SW480 (cell line): ENCODE data around the gene TNS1.
"Not testable (repeated sequence)": the region's sequence is repeated elsewhere in the genome, so short reads cannot be mapped to it uniquely, and the experiment has no call there.

Source experiments
- DNase-seq: peaks from one replicate; pipeline ENCODE4 v3.0.0-alpha.2; 2016; ENCODE audit warnings: low spot score

Gene TNS1

GRCh38 chr2:217795706-217796465, 206.9 kb downstream of the TNS1 start:
- no peak for DNase-seq

GRCh38 chr2:217795067-217795466, 207.7 kb downstream of the TNS1 start:
- no peak for DNase-seq

- no peak for DNase-seq
Observed at GRCh38 chr2:217794133-217794986, 208.4 kb downstream of the TNS1 start.

- DNase-seq = no peak
Observed at GRCh38 chr2:217793566-217794132, 209.1 kb downstream of the TNS1 start.

- no peak for DNase-seq
Observed at GRCh38 chr2:217792626-217793527, 209.9 kb downstream of the TNS1 start.

- no peak for DNase-seq
Observed at GRCh38 chr2:217791551-217791950, 211.2 kb downstream of the TNS1 start.

- peak; percentile 40 for DNase-seq
Observed at GRCh38 chr2:217790681-217791392, 212.0 kb downstream of the TNS1 start.

- DNase-seq = no peak
Observed at GRCh38 chr2:217790195-217790594, 212.6 kb downstream of the TNS1 start.

- no peak for DNase-seq
Observed at GRCh38 chr2:217789736-217790181, 213.0 kb downstream of the TNS1 start.

- DNase-seq = peak; percentile 47
Observed at GRCh38 chr2:217789003-217789735, 213.6 kb downstream of the TNS1 start.

- no peak for DNase-seq
Observed at GRCh38 chr2:217788669-217789002, 214.2 kb downstream of the TNS1 start.

GRCh38 chr2:217787160-217787877, 215.5 kb downstream of the TNS1 start:
- DNase-seq = no peak

GRCh38 chr2:217786560-217786959, 216.2 kb downstream of the TNS1 start:
- DNase-seq = not testable (repeated sequence)

- DNase-seq = peak; percentile 55
Observed at GRCh38 chr2:217785544-217786045, 217.2 kb downstream of the TNS1 start.

GRCh38 chr2:217784996-217785543, 217.7 kb downstream of the TNS1 start:
- DNase-seq = no peak

GRCh38 chr2:217783243-217783642, 219.6 kb downstream of the TNS1 start:
- no peak for DNase-seq

- DNase-seq = no peak
Observed at GRCh38 chr2:217777906-217778305, 224.9 kb downstream of the TNS1 start.

- DNase-seq = no peak
Observed at GRCh38 chr2:217776631-217777030, 226.2 kb downstream of the TNS1 start.

GRCh38 chr2:217775920-217776503, 226.8 kb downstream of the TNS1 start:
- DNase-seq = no peak
